Neuron (in vitro differentiated cells): ENCODE measurements around the gene TP53I11.

Experiments
- H2AFZ ChIP-seq: one replicate; pipeline ENCODE4 v1.6.1; 2013; ENCODE audit warnings: low read depth, mild to moderate bottlenecking, inconsistent platforms, low read length, moderate library complexity
- H3K27me3 ChIP-seq: one replicate; pipeline ENCODE4 v1.6.1; 2013; ENCODE audit warnings: low read length; ENCODE audit not compliant: insufficient read depth
- H3K36me3 ChIP-seq: one replicate; pipeline ENCODE4 v1.6.1; 2013; ENCODE audit warnings: low read length; ENCODE audit not compliant: insufficient read depth
- H3K4me1 ChIP-seq: one replicate; pipeline ENCODE4 v1.6.1; 2013; ENCODE audit warnings: low read length; ENCODE audit not compliant: insufficient read depth
- H3K4me3 ChIP-seq: 2 replicates; pipeline ENCODE4 v1.5.1; 2013; ENCODE audit warnings: mild to moderate bottlenecking, low read length, moderate library complexity
- H3K9me3 ChIP-seq: one replicate; pipeline ENCODE4 v1.6.1; 2013; ENCODE audit warnings: low read length

TP53I11 gene

GRCh38 chr11:44987506-44987905 is 36.8 kb upstream of the TP53I11 start:
- Histone ChIP-seq H2AFZ (no peak overlapping the region), H3K4me1 (no peaks in the 10 kb centered on the region), H3K4me3 (no peak overlapping the region), H3K36me3 (no peaks in the 10 kb centered on the region), H3K27me3 (peaks cover 65% of the 10 kb centered on the region), H3K9me3 (no peaks in the 10 kb centered on the region)

GRCh38 chr11:44986315-44986714 is 35.6 kb upstream of the TP53I11 start:
- Histone ChIP-seq H3K27me3 (peaks cover 56% of the 10 kb centered on the region), H3K4me1 (no peaks in the 10 kb centered on the region)

DNA sequence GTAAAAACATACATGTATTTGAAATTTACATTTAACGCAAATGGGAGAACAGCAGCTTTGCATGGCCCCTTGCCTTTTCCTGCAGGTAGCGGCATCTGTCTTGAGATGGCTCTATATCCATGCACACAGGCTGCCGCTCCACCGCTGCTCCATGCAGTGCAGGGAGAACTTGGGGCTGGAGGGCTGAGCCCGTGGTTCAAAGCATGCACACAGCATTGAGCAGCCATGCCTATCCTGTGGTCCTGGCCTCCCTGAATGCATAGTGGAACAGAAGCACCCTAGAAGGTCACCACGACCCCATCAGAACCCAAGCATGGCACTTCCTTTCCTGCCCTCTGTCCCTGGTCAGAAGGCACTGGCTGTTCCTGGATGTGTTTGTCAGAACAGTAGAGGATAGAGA is 35.0 kb upstream of the TP53I11 start:
- H3K9me3 ChIP-seq = no peaks in the 10 kb centered on the region
- H3K27me3 ChIP-seq = peaks cover 51% of the 10 kb centered on the region
- no peaks in the 10 kb centered on the region for H3K36me3 ChIP-seq
- no peak overlapping the region for H2AFZ ChIP-seq
- no peaks in the 10 kb centered on the region for H3K4me1 ChIP-seq
- H3K4me3 ChIP-seq = no peak overlapping the region

More at GRCh38 chr11:44986315-44986714, 35.6 kb upstream of the TP53I11 start:
- Histone ChIP-seq H3K36me3 (no peaks in the 10 kb centered on the region), H2AFZ (no peak overlapping the region), H3K9me3 (no peaks in the 10 kb centered on the region), H3K4me3 (no peak overlapping the region)

GRCh38 chr11:44983786-44984185 is 33.1 kb upstream of the TP53I11 start:
- H3K9me3 ChIP-seq = no peaks in the 10 kb centered on the region
- H3K27me3 ChIP-seq = peaks cover 42% of the 10 kb centered on the region
- H3K4me1 ChIP-seq = no peaks in the 10 kb centered on the region
- no peaks in the 10 kb centered on the region for H3K36me3 ChIP-seq
- H2AFZ ChIP-seq = no peak overlapping the region
- H3K4me3 ChIP-seq = no peak overlapping the region

- Histone ChIP-seq H3K27me3 (peaks cover 31% of the 10 kb centered on the region), H3K4me3 (no peak overlapping the region), H3K4me1 (no peaks in the 10 kb centered on the region), H3K36me3 (no peaks in the 10 kb centered on the region), H2AFZ (no peak overlapping the region), H3K9me3 (no peaks in the 10 kb centered on the region)
Observed at GRCh38 chr11:44982496-44983062, 31.9 kb upstream of the TP53I11 start.

- Histone ChIP-seq H3K27me3 (peaks cover 17% of the 10 kb centered on the region), H2AFZ (no peak overlapping the region), H3K9me3 (no peaks in the 10 kb centered on the region), H3K4me1 (peaks cover 2% of the 10 kb centered on the region), H3K4me3 (no peak overlapping the region), H3K36me3 (no peaks in the 10 kb centered on the region)
Observed at GRCh38 chr11:44980533-44981427, 30.1 kb upstream of the TP53I11 start.

GRCh38 chr11:44979543-44980399 is 29.1 kb upstream of the TP53I11 start:
- H3K9me3 ChIP-seq = no peaks in the 10 kb centered on the region
- no peak overlapping the region for H3K4me3 ChIP-seq
- no peak overlapping the region for H2AFZ ChIP-seq
- H3K36me3 ChIP-seq = no peaks in the 10 kb centered on the region
- H3K4me1 ChIP-seq = peaks cover 2% of the 10 kb centered on the region
- peaks cover 9% of the 10 kb centered on the region for H3K27me3 ChIP-seq

DNA sequence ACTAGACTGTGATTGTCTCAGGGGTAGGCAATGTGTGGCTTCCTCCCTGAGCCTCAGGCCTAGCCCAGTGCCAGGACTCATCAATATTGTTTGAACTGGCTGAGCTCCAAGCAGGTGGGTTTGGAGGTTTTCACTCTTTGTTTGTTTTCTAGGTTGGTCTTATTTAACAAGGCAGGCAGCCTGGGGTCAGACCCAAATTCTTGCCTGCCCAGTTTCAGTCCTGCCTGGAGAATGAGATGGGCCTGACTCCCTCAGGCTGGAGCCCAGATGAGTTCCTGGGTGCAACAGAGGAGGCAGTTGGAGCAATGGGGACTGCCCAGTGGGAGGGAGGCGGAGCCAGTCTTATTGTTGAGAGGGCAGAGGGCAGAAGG is 28.3 kb upstream of the TP53I11 start:
- Histone ChIP-seq H3K4me3 (no peak overlapping the region), H3K27me3 (peaks cover 7% of the 10 kb centered on the region), H3K4me1 (peaks cover 5% of the 10 kb centered on the region), H3K36me3 (no peaks in the 10 kb centered on the region), H2AFZ (no peak overlapping the region), H3K9me3 (no peaks in the 10 kb centered on the region)

GRCh38 chr11:44978274-44978960 is 27.7 kb upstream of the TP53I11 start:
- Histone ChIP-seq H3K4me1 (peaks cover 7% of the 10 kb centered on the region), H3K9me3 (no peaks in the 10 kb centered on the region)

DNA sequence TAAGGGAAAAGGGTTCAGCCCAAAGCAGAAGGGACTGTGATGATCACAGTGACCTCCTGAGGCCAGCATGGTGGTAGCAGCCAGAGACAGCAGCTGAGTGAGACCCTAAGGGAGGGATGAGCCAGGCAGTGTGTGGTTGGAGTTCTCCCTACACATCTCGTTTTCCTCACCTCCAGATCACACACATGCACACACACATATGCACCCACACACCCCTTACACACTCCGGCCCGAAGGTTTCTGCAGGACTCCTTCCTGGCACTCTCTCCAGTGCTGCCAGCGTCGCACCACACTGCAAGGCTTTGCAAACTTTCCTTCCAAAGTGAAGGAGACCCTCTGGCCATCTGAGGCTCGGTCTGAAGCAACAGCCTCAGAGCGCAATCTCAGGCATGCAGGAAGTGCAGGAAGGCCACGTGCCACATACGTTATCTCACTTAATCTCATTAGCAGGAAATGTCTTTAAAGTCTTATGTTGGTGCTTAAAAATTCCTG is 26.9 kb upstream of the TP53I11 start:
- H2AFZ ChIP-seq = no peak overlapping the region
- H3K4me3 ChIP-seq = no peak overlapping the region
- no peaks in the 10 kb centered on the region for H3K9me3 ChIP-seq
- peaks cover 7% of the 10 kb centered on the region for H3K4me1 ChIP-seq
- H3K27me3 ChIP-seq = peaks cover 5% of the 10 kb centered on the region
- H3K36me3 ChIP-seq = no peaks in the 10 kb centered on the region

More at GRCh38 chr11:44978274-44978960, 27.7 kb upstream of the TP53I11 start:
- Histone ChIP-seq H3K4me3 (no peak overlapping the region), H3K36me3 (no peaks in the 10 kb centered on the region), H2AFZ (no peak overlapping the region), H3K27me3 (peaks cover 5% of the 10 kb centered on the region)

GRCh38 chr11:44976576-44976975 is 25.9 kb upstream of the TP53I11 start:
- H3K4me1 ChIP-seq = peaks cover 7% of the 10 kb centered on the region
- no peaks in the 10 kb centered on the region for H3K36me3 ChIP-seq
- no peaks in the 10 kb centered on the region for H3K9me3 ChIP-seq
- no peak overlapping the region for H2AFZ ChIP-seq
- H3K4me3 ChIP-seq = no peak overlapping the region
- peaks cover 12% of the 10 kb centered on the region for H3K27me3 ChIP-seq

DNA sequence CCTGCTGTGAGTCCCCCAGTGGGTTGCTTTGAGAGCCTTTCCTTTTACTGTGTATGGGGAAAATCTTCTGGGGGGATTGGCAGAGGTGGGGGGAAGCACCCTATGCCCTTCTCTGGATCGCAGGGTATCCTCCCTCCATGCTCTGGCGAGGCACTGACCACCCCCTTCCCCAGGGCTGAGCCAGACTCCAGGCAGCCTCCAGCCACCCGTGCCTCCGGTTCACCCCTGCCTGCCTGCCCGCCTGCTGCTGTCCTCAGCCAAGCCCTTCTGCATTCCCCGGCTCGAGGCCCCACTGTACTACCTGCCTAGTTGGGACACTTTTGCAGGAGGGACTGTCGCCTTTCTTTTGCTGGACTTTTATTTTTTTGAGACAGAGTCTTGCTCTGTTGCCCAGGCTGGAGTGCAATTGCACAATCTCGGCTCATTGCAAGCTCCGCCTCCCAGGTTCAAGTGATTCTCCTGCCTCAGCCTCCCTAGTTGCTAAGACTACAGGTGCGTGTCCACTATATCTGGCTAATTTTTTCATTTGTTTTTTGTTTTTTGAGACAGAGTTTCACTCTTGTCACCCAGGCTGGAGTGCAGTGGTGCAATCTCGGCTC is 23.8 kb upstream of the TP53I11 start:
- Histone ChIP-seq H3K27me3 (peaks cover 20% of the 10 kb centered on the region), H3K4me1 (peaks cover 7% of the 10 kb centered on the region), H2AFZ (no peak overlapping the region), H3K4me3 (no peak overlapping the region), H3K9me3 (no peaks in the 10 kb centered on the region), H3K36me3 (no peaks in the 10 kb centered on the region)
